PC-3 (cell line): ENCODE data around the gene ABCD3.

ENCODE experiments used
- CTCF ChIP-seq: fragments of 300-600 bp; sonication (generic); conservative IDR thresholded peaks from 2 replicates; pipeline ENCODE4 v1.5.1; 2017; ENCODE audit warnings: antibody characterized with exemption, low read depth, mild to moderate bottlenecking, low read length
- EZH2 ChIP-seq: fragments of 300-600 bp; sonication (generic); IDR thresholded peaks from one replicate; pipeline ENCODE4 v1.6.1; 2017; ENCODE audit warnings: antibody characterized with exemption, mild to moderate bottlenecking, low read length; ENCODE audit not compliant: unreplicated experiment
- EZH2phosphoT487 ChIP-seq: fragments of 300-600 bp; sonication (generic); IDR thresholded peaks from 2 replicates; pipeline ENCODE4 v1.6.1; 2018; ENCODE audit warnings: mild to moderate bottlenecking, antibody characterized with exemption, low read length, borderline replicate concordance

GRCh38 chr1:94475232-94475631 is 57.0 kb downstream of the ABCD3 start:
- TF ChIP-seq CTCF (no peak), EZH2 (no peak), EZH2phosphoT487 (no peak)
